ENCODE measurements around the gene FGGY. TPM values are rescaled to one million over a fixed set of nuclear protein-coding genes. Genes with fewer than 3 reads are reported as not detected.
"Not testable (repeated sequence)": the region's sequence is repeated elsewhere in the genome, so short reads cannot be mapped to it uniquely, and the experiment has no call there.

Gene FGGY
- total RNA-seq, 1 experiment from 2014 or later: 16.2 TPM

DNA sequence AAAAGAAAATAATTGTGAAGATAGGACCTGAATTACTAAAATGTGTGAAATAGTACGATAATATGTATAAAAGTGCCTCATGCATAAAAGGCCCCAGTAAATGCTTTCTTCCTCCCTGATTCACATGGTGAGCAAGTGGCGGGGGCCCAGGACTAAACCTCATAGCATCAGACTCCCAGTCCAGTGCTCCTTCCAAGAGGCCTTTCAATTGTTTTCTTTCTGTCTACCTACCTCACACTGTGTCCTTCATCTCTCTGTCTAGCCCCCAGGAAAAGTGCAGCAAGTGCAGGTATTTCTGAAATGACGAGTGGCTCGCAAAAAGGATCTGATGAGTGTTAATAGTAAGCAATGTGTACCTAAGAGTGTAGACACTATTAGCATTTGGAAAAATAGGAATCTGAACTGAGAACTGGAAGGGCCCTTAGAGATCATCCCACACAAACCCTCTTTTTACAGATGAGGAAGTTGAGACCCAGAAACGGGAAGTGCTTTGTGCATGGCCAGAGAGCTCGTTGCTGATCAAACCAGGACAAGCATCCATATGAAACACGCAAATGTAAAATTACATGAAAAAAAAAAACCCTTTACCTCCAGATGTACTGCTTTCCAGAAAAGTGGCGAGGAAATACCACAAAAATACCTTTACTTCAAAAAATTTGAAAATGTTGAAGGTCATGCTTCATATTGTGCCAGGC is 399.7 kb downstream of the FGGY start:
- DNase-seq (ENCODE audit: low read depth): no peak

DNA sequence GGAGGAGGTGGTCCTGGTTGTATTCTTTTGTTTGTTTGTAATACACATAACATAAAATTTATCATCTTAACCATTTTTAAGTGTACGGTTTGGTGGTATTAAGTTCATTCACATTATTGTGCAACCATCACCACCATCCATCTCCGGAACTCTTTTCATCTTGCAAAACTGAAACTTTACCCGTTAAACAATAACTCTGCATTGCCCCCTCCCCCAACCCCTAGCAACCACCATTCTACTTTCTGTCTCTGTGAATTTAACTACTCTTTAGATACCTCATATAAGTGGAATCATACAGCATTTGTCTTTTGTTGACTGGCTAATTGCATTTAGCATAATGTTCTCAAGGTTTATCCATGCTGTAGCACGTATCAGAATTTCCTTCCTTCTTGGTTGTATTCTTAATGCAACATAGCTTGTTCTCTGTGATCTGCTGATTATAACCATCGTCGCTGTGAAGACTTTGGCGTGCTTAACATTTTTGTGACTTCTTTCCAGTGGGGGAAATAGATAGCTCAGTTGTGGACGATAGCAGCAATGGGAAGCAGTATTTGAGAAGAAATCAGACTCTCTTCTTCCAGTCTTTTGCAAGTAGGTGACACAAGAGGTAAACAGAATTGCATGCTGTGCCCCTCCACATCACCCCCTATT is 400.4 kb downstream of the FGGY start:
- peak; percentile 38 for DNase-seq (ENCODE audit: low read depth)

DNA sequence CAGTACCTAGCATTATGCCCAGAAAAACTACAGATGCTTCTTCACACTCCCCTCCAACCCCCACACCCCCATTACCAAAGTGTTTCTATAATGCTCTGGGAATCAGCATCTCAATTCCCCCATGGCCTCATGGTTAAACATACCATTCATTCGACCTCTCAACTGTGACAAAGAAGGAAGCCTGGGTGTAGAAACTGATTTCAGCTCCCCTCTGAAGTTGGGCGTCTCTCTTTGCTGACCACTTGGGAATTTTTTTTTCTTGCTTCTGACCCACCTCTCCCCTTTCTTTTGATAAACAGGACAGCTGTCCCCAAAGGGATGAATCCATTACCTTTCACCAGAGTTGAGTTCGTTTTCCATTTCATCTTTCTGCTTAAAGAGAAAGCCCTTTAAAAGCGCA is 401.5 kb downstream of the FGGY start:
- peak; percentile 51 for DNase-seq (ENCODE audit: low read depth)

DNA sequence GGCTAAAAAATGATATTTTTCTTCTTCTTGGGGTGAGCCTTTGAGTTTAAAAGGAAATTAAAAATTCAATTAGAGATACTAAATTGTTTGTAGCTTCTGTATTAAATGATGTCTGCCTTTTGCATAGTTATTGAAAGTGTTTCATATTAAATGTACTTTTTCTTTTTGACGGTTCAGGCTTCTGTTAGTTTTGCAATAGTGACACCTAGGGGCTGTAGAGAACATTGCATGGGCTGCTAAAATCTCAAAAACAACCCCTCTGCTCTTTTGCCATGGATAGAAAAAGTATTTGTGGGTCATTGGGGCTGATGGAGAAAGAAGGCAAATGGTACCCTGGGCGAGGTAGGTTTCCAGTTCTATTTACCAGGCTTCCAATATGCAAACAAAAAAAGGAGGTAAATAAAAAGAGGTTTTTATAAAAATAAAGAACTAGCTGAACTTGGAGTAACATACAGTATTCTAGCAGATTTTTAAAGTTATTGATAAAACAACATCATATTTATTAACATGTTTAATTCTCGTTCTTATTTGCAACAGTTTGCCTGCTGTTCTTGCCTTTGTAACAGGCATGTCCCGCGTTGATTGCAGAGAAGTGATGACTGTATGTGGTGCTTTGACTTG is 402.4 kb downstream of the FGGY start:
- peak; percentile 66 for DNase-seq (ENCODE audit: low read depth)

DNA sequence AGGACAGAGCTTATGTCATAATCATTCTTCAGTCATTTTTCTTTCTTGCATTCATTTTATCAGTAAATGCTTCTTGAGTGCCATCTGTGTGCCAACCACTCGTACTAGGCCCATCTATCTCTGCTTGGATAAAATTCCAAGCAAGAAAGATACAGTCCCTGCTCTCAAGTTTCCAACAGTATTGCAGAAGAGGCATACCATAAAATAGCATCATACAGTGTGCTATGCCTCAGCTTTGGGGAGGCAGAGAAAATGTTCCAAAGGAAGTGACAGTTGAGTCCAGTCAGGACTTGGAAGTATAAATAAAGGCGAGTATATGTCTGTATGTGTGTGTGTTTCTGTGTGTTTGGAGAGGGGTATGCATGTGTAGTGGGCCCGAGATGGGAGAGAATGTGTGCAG is 404.5 kb downstream of the FGGY start:
- DNase-seq (ENCODE audit: low read depth): no peak

DNA sequence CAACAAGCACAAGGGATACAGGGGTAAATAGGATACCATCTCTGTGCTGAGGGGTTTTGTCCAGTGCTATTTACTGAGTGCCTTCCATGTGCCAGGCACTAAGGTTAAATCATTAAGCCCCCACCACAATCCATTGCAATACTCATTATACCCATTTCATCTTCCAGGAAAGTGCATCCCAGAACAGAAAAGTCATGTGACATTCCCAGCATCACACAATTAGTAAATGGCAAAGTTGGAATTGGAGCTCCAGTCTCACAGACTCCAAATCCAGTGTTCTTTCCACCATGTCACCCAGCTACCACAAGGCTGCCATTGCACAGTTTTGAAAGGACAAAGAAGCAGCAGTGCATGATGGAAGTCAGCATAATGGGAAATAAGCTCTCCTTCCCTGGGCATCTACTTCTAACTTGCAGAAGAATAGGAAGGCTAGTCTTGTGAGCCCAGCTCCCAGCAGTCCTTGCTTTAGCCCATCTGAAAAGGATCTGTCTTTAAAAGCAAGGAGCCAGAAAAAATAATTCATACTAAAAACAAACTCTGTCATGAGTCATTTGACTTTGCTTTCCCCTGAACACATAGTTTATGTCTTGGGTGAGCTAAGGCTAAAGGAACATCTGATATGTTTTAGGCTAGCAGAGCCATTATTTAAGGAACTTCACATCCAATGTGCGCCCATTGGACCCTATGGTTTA is 406.5 kb downstream of the FGGY start:
- peak; percentile 66 for DNase-seq (ENCODE audit: low read depth)

DNA sequence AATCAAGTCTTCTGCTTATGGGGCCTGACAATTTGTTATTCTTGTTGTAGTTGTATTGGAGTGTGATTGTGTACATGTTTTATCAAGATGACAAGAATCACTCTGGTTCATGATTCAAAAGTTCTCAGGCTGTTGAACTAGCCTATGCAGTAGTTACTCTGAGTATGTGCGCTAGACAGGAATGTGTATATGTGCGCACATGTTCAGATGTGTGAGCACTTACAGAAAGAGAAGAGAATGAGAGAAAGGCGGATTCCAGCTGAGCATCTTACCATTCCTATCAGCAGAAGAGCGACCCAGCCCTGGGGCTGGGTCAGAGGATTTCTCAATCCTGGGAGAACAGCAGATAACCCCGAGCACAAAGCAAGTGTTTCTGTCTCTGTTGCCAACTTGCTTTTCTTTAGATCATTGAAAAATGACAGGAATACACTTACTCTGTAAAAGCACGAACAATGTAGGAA is 407.1 kb downstream of the FGGY start:
- no peak for DNase-seq (ENCODE audit: low read depth)

DNA sequence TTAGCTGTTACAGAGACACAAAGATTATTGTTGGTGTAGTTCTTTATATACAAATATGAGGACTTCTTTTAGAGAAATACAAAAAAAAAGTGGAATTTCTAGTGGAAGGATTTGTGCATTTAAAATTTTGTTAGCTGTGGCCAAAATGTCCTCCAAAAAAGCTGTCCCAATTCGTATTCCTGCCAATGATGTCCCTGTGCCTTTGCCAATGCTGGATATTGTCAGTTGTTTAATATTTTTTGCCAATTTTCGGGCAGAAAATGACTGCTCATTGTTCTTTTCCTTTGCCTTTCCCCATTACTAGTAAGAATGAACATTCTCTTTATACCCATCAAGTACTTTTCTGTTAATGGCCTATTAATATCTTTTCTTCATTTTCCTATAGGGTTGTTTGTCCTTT is 407.8 kb downstream of the FGGY start:
- DNase-seq (ENCODE audit: low read depth): no peak

DNA sequence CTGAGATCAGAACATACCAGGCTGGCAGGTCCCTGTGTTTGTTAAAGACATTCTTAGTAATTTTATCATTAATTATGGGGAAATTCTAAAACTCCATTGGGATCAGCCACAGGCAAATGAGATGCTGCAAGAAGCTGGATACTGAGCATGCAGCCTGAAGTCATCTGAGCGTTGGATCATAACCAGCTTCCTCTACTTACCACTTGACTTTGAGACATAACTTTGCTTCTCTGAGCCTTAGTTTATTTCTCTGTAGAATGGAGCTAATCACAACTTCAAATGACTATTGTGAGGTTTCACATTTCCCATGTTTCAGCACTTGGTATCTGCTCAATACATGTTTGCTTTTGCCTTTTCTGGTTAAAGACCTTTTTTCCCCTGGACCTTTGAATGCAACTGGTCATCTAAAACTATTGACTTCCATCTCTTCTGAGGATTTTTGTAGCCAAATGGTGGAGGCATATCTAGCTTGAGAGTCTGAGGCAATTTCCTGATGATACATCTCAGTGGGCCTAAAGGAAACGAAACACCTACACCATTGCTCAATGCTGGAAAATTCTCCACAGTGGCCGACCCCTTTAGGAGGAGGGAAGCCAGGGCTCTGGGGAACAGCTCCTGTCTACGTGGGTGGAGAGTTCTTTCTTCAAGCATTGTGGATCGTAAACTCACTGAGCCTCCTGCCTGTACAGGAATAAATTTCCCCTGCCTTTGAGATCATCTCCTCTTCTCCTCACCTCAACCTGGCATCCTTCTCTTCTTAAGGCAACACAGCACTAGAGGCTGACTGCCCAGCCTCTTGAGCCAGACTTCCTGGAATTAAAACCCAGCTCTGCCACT is 408.8 kb downstream of the FGGY start:
- peak; percentile 33 for DNase-seq (ENCODE audit: low read depth)

DNA sequence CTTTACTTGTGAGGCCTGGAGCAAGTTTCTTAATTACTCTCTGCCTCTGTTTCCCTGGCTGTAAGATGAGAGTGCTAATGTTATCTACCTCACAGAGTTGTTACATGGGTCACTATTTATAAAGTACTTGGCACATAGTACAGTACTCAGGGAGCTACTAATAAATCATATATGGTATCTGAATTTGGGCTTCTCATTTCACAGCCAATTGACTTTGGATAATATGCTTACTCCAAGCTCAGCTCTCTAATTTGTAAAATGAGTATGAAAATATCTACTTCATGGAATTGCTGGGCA is 409.4 kb downstream of the FGGY start:
- no peak for DNase-seq (ENCODE audit: low read depth)

DNA sequence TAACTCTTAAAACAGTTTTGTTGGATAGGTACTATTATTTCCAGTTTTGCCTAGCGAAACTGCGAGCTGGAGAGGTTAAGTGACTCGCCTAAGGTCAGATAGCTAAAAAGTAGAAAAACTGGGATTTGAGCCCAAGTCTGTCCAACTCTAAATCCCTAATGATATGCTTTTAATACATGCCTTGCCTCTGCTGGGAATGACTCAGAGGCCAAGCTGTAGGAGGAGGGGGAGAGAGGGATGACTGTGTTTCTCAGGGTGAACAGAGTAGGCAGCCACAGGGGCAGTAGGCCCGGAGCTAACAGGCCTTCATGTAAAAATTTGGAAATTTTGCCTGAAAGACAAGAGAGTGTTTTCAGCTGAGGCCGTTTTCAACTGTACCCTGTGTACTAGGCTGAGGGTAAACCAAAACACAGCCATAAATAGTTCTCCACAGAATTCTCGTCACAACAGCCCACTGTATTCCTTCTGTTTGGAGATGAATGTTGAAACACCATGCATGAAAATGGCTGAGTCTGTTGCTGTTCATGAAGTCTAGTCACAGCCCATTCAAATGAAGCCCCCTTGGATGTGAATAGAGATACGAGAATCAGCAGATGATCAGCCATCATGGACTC is 410.4 kb downstream of the FGGY start:
- peak; percentile 97 for DNase-seq (ENCODE audit: low read depth)

DNA sequence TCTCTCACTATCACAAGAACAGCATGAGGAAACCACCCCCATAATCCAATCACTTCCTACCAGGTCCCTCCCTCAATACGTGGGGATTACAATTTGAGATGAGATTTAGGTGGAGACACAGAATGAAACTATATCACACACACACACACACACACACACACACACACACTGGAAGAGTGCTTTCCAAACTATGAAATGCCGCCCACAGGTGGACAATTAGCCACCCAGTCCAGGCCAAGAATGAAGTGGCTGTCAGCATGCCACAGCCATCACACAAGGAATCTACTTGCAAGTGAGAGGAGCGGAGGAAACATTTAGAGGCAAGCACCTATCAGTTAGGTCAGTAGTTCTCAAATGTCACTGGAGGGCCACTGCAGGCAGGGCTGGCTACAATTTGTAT is 412.4 kb downstream of the FGGY start:
- no peak for DNase-seq (ENCODE audit: low read depth)

DNA sequence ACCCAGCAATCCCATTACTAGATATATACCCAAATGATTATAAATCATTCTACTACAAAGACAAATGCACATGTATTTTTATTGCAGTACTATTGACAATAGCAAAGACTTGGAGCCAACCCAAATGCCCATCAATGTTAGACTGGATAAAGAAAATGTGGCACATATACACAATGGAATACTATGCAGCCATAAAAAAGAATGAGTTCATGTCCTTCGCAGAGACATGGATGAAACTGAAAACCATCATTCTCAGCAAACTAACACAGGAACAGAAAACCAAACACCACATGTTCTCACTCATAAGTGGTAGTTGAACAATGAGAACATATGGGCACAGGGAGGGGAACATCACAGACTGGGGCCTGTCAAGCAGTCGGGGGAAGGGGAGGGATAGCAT is 414.0 kb downstream of the FGGY start:
- not testable (repeated sequence) for DNase-seq (ENCODE audit: low read depth)

DNA sequence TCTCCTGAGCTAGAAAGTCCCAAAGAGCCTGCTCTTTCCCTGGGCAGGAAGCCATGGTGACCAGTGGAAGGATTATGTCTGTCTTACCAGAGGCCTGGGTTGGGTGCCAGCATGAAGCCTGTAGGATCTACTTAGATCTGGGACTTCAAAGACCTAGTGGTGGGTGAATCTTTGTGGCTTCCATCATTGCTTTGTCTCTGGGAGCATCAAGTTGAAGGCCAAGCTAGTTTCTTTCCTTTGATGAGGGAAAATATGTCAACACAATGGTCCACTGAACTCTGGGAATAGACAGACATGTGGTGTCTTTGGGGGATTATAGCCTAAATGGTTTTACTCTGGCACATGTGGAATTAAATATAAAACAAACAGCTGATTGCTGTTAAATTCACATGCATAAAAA is 417.3 kb downstream of the FGGY start:
- DNase-seq (ENCODE audit: low read depth): no peak

DNA sequence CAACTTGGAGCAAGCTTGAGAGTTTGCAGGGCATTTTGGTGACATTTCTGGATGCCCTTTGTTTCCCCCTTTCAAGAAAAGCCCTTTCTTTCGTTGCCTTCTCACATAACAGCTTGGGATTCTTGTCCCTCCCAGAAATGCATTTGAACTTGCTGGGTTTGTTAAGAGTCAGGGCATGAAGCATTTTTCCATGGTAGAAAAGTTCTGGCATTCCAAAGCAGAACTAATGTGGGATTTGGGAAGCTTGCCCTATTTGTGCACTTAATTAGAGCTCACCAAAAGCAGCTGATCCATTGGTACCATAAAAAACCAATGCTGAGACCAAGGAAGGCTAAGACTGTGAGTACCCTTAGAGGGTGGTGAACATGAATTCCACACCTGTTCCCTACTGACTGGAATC is 418.1 kb downstream of the FGGY start:
- DNase-seq (ENCODE audit: low read depth): no peak

DNA sequence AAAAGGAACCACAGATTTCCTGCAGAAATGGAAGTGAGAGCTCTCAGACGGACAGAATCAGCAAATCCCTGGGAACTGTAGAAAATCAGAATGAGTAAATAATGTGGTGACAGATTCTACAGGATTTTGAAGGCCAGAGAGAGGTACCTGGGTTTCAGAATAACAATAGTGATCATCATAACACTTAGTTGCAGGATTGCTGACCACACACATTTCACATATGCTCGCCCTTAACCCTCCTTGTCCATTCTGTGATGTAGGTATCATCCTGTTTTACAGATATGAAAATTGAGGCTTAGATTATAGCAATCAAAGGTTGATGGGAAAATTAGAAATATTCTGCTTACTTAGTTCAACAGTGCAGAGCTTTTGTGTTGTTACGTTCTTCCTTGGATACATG is 419.9 kb downstream of the FGGY start:
- no peak for DNase-seq (ENCODE audit: low read depth)

DNA sequence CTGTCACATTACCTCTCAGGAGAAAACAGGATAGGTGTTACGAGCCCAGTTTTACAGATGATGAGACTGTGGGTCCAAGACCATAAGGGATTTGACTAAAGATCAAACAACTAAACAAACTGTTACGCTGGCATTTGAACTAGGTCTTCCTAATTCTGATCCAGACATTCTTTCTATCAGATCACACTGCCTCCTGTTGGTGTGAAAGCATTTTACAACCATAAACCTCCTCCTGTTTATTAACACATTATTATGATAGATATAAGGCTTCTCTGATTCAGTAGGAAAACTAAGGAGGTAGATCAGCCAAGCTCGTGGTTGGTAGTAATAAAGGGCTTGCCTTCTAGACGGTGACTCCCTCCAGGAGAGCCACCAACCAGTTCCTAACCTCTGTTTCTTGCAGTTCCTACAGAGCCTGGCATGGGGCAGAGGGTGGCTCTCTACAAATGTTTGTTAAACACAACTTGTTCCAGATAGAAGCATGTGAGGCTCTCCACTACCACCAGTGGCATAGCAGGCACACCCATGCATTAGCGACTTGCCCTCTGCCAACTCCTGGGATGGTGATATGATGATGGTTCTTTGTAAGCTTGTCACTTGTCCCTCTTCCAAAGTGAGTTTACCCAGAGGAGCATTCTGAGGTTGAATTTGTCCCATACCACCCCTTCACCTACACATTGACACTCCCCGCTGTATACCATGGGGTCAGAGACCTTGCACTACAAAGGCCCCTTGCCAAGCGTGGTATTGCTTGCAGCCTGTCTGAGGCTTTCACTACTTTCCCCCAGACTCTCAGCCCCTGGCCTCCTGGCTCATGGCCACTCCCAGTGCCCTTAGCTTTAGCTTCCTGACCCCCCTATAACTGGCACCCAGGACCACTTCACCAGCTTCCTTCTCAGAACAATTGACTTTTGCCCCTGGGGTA is 421.4 kb downstream of the FGGY start:
- peak; percentile 60 for DNase-seq (ENCODE audit: low read depth)

DNA sequence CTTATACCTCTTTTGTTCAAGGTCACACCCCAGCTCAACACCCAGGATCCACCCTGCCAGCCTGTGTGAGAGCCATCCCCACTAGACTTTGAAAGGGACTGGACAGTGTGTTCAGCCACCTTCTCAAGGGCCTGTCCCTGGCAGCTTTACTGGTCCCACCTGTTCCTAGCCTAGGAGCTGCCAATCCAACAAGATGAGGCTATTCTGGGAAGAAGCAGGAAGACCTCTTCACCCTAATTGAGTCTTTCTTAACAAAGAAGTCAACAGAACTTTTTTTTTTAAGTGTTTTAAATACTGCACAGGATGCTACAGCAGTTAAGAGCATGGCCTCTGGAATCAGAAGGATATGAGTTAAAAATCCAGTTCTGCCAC is 422.1 kb downstream of the FGGY start:
- peak; percentile 68 for DNase-seq (ENCODE audit: low read depth)

DNA sequence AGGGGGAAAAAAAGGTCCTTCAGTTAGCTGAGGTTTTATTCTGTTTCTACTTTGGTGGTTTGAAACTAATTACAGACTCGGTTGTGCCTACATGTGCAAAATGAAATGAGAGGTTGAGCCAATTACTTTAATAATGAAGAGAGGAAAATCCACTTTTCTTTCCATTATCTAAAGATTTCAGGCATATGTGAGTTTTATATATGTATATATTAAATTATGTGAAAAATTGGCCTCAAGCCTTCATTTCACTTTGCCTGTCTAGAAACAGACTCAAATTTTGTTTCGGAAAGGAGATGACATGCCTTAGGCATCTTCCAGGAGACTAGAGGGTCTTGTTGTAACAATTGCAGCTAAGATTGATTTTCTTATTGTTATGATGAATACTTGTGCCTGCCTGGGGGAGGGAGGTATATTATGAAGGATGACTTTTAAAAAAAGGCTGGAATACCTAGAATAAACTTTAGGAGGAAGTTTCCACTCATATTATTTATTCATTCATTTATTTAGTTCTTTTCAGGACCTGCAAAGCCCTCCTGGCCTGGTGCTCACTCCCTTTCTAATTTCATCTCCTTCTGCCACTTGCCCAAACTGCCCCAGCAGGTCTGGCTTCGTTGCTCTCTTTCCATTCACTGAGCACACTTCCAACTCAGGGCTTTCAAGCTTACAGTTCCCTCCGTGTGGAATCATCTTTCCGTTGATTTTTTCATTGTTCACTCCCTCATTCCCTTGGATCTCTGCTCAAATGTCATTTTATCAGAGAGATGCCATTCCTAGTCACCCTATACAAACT is 423.6 kb downstream of the FGGY start:
- no peak for DNase-seq (ENCODE audit: low read depth)
